ENCODE results near the gene C2orf74.
A peak's percentile ranks its signal among the peaks of the same experiment; 100 is the strongest.
"Not testable (repeated sequence)": the region's sequence is repeated elsewhere in the genome, so short reads cannot be mapped to it uniquely, and the experiment has no call there.

The C2orf74 gene

DNA sequence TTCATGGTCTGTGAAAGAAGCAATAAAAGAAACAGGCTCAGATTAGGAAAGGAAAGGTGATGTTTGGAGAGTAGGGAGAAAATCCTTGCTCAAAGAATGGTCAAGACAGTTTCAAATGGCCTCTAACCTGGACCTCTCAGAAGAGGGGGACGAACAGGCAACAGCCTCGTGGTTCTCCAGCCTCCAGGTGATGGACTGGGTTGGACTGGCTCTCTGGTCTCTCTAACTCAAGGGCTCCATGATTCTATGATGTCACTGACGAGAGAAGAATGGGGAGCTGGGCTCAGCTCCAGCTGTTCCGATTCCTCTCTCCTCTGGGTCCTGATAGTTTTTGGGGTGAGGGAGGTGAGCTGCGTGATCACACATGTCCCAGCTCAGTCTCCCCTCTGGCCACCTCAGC lies at the start of gene C2orf74:
Gene C2orf74, plus strand, starts transcription at position 301 of the 400 bp plus-strand sequence. CDS start 327 bp downstream, outside the sequence.
- no peak for DNase-seq

DNA sequence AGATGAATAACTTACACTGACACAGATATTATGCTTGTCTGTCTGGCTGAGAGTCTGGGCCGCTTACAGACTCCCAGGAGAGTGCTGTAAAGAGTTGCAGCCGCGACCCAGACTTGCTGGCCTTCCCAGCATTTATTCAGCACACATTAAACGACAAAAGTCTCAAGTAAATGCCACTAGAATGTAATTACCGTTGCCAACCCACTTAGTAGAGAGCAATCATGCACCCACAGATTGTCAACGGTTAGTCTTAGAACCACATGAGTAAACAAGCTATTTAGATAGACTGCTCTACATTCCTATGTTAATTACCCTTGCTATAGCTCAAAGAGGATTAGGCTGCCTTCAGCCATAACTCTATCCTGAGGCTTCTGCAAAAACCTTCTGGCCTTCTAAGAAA lies 47.8 kb upstream of the C2orf74 start:
- DNase-seq, result no peak

DNA sequence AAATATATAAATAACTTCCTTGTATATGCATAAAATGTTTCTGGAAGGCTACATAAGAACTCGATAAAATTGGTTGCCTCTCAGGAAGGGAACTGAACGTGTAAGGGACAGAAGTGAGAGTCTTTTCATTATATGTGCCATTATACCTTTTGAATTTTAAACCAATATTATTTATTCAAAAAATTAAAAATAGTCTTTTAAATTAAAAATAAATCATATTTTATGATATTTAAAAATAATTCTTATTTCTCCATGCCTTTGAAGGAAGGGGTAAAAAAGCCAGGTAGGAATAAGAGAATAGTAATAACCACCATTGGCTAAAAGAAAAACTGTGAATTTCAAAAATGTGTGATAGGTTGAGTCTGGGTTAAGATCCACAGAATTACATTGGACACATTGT lies 45.7 kb upstream of the C2orf74 start:
- DNase-seq, result no peak

DNA sequence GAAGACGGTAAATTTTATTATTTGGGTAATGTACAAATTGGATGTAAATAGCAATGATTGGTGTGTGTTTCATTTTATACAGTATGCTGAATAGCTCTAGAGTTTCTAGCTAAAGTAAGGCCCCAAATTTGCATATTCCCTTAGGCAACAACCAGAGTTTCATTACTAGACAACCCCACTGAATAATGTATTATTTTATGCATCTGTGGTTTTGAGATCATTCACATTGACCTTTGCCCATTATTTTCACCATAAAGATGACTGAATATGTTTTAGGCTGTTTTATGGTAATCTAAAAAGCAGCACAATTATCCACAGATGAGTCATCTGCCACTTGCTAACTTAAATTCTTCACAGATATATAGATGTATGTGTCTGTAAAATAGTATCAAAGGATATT lies 44.5 kb upstream of the C2orf74 start:
- no peak for DNase-seq

DNA sequence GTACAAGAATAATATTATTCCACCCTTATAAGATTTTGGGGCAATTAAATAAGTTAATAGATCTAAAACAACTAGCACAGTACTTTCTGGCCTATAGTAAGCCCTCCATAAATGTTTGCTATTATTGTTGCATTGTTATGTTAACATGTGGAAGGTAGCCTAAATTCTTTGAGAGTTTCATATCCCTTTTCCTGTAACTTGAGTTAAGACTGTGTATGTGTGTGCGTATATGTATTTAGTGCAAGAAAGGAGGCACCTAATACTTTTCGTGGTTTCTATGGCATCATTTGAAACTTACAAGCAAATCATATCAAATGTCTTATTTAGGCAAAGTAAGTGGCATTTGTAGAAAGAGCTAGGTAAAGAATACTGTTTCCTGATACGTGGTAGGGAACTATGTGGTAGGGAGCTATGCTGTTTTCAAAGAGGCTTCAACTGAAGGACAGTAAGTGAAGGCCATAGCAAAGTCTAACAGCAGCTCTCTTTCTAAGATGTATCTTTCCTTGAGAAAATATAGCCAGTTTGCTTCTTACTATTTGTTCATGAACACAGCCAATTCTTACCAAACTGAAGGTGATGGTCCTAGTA lies 36.8 kb upstream of the C2orf74 start:
- DNase-seq, result no peak

DNA sequence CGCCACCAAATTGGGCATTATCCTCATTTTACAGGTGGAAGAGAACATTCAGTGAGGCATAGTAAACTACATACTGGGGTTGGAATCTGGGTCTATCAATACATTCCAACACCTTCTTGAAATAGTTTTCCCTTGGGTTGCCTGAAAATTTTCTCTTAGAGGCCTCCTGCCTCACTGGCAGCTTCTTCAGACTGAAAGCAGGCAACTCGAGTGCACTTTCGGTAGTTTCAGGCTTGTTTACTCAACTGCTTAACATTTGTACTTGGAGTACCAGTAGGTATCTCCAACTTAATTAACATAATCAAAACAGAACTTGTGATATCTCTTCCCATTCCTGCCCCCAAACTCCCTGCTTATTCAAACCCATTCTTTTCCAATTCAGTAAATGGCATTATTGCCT lies 36.2 kb upstream of the C2orf74 start:
- DNase-seq, result no peak

DNA sequence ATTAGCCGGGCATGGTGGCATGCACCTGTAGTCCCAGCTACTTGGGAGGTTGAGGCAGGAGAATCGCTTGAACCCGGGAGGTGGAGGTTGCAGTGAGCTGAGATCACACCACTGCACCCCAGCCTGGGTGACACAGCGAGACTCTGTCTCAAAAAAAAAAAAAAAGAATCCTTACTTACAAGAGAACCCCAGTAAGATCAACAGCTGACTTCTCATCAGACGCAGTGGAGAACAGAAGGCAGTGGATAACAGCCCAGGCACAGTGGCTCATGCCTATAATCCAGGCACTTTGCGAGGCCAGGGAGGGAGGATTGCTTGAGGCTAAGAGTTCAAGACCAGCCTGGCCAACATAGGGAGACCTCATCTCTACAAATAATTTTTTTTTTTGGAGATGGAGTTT lies 33.9 kb upstream of the C2orf74 start:
- not testable (repeated sequence) for DNase-seq

DNA sequence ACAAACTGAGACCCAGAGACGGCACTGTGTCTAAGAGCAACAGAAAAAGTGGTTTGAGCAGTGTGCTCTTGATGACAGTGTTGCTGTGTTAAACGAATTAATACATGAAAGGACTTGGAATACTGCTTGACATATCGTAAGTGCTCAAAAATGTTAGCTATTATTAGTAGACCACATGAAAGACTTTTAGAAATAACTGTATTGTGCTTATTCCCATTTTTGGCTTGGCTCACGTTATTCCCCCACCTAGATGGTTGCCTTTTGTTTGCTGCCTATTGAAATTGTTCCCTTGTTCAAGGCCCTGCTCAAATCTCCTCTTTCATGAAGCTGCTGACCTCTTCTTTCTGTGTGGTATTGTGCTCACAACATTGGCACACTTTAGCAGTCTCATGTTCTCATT lies 27.8 kb upstream of the C2orf74 start:
- DNase-seq, result no peak

DNA sequence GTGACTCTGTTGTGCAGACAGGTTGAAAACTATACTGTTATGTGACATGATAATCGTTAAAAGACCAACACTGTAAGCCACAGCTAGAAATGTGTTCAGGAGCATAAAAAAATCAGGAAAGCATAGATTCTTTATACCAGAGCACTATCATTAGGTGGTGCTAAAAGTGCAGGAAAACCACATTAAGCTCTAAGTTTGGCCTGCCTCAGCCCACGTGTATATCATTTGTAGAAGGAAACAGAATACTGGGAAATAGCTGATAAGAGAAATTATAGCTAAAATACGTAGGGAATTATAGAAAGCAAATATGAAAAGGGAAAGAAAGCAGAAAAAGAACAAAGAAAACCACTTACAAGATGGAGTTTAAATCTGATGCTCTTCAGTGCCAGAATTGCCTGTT lies 26.5 kb upstream of the C2orf74 start:
- DNase-seq, result no peak

DNA sequence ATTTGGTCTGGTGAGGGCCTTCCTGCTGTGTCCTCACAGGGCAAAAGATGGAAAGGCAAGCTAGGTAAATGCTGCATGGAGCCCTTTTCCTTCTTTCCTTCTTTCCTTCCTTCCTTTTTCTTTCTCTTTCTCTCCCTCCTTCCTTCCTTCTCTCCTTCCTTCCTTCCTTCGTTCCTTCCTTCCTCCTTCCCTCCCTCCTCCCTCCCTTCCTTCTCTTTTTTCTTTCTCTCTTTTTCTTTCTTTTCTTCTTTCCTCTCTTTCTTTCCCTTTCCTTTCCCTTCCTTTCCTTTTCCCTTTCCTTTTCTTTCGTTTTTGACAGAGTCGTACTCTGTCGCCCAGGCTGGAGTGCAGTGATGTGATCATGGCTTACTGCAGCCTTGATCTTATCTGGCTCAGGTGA lies 23.1 kb upstream of the C2orf74 start:
- no peak for DNase-seq

DNA sequence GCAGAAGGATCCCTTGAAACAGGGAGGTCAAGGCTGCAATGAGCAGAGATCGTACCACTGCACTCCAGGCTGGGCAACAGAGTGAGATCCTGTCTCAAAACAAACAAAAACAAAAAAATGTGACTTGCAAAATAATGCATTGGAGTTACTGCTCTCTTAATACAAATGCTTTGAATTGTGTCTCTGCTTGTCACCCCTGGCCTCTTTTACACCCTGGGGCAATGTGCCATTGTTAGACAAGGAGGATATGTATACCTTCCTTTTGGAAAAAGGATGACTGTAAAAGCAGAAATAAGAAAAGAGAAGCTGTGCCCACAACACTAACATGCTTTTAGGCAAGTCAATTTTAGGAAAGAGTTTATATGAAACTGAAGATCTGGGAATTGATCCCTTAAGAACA lies 20.8 kb upstream of the C2orf74 start:
- no peak for DNase-seq

DNA sequence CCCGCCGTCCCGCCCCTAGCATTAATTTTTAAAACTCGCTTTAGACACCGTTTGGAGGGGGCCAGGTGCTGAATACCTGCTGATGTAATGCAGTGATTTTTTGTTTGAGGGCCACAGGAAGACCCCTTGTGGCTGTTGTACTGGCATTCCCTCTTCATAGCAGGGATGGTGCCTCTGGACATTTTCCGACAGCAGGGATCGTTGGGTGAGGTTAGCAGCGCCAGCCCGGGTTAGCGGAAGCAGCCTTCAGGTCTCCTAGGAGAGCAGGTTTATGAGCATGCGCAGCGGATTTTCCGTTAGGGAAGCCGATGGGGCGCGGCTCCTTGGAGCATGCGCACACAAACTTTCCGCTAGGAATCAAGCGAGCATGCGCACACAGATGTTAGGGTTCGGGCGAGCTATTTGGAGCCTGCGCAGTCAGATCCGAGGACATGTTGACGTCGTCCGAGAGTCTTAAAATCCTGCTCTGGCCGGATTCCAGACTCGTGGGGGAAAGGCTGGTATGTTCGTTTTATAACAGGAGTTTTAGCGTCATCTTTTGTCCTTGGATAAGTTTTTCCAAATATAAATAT lies 17.2 kb upstream of the C2orf74 start:
- DNase-seq, result peak; percentile 94

DNA sequence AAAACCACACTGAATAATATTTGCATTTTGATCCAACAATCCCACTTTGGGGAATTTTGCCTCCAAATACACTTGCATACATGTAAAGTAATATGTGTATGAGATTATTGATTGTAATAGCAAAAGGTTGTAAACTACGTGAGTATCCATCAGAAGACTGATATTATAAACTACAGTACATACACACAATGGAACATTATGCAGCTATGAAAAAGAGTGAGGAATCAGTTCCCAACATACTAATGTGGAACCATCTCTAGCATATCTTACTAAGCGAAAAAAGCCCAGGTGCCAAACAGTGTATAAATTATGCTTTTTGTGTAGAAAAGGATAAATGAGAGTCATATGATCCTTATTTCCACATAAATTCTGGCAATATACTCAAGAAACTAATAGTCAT lies 16.0 kb upstream of the C2orf74 start:
- DNase-seq, result no peak

DNA sequence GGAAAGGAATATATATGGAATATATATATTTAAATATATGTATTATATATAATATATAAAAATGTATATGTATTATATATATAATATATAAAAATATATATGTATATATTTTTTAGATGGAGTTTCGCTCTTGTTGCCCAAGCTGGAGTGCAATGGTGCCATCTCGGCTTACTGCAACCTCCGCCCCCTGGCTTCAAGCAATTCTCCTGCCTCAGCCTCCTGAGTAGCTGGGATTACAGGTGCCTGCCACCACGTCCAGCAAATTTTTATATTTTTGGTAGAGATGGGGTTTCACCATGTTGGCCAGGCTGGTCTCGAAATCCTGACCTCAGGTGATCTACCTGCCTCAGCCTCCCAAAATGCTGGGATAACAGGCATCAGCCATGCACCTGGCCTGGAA lies 13.9 kb upstream of the C2orf74 start:
- not testable (repeated sequence) for DNase-seq

DNA sequence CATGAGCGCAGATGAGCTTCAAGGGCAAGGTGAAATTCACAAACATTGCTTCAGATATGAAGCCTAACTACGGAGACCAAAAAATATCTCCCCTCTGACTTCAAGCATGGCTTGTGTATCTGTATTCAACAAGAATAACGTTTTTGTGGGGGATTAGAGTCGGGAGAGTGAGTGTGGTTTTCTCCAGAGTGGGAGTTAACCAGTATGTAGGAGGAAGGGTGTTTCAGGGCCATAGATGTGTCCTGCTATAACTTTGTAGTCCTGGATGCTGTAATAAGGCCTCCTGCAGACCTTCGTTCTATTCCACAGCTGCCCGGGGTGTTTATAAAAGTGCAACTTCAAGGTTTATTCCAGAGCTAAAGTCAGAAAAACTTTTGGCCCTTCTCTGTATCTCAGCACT lies 12.9 kb upstream of the C2orf74 start:
- no peak for DNase-seq

DNA sequence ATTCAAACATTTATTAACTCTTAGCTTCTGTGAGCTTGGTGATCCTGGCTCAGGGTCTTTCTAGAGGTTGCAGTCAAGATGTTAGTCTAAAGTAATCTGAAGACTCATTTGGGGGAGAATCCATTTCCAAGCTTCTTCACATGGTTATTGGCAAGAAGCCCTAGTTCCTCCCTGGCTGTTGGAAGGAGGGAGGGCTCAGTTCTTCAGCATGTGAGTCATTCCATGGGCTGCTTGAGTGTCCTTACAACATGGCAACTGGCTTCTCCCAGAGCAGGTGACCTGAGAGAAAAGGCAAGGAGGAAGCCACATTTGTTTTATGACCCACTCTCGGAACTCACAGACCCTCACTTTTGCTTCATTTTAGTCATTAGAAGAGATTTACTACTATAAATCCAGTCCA lies 10.6 kb upstream of the C2orf74 start:
- no peak for DNase-seq

DNA sequence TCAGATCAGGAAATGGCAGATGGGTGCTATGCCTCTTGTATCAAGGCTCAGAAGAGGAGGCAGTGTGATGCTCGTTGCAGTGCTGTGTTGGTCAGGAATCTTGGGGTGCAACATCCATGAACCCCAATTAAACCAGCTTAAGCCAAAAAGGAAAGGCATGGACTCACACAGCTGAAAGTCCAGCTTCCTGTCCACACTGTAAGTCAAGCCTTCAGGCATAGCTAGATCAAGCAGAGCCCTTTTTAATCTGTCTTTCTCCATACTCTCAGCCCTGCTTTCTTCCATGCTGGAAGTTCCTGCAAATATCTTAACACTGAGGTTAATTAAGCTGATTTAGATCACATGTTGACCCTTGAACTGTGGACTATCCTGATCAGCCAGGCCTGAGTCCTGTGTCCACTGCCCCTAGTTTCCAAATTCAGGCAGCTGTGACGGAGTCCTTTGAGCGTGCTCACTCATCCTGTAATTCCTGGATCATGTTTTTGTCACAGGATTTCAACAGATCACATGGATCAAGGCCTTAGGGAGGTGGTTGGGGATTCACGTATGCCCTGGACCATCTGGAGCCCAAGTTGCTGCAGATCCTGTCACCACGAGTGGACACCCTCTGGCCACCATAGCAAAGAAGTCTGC lies 4.5 kb upstream of the C2orf74 start:
- no peak for DNase-seq

DNA sequence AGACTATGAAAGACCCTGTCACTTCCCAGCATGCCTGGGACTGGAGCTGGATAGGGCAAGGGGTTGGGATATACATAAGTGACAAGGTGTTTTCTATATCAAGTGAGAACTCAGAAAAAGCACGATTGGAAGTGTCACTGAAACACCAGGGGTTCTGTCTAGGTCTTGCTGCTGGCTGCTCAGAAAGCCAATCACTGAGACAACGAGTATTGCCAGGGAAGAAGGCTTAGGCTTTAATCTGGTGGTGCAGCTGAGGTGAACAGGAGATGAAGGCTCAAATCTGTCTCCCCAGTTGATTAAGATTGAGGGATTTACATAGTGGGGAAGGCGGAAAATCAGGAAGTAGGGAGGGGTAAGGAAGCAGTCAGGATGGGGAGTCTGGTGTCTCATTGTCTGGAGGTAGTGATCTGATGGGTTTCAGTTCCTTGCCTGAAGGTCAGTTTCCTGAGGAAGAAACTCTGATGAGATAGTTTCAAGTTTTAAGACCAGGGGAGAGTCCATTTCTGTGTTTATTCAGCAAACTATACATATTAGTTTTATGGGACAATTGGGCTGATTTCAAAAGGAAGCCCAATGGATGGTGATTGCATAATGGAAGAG lies 3.5 kb upstream of the C2orf74 start:
- DNase-seq, result no peak

DNA sequence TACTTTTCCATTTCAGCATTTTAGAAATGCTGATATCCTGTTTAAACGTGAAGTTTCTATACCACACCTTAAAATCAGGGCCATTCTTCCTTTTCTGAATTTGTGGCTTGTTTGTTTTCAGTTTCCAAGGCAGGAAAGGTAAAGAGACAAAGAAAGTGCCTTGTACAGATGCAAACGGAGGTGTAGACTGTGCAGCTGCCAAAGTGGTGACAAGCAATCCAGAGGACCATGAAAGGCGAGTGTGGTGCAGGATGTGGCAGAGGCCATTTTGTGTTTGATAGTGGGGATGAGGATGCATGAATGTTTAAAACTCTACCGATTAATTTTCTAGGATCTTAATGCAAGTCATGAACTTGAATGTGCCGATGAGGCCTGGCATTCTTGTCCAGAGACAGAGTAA lies 733 bp downstream of the C2orf74 start:
- DNase-seq, result no peak

DNA sequence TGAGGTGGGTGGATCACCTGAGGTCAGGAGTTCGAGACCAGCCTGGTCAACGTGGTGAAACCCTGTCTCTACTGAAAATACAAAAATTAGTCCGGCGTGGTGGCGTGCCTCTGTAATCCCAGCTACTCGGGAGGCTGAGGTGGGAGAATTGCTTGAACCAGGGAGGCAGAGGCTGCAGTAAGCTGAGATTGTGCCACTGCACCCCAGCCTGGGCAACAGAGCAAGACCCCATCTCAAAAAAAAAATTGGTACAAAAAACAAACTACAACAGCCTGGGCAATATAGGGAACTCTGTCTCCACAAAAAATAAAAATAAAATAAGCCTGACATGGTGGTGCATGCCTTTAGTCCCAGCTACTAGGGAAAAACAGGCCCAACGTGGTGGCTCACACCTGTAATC lies 3.1 kb downstream of the C2orf74 start:
- not testable (repeated sequence) for DNase-seq

DNA sequence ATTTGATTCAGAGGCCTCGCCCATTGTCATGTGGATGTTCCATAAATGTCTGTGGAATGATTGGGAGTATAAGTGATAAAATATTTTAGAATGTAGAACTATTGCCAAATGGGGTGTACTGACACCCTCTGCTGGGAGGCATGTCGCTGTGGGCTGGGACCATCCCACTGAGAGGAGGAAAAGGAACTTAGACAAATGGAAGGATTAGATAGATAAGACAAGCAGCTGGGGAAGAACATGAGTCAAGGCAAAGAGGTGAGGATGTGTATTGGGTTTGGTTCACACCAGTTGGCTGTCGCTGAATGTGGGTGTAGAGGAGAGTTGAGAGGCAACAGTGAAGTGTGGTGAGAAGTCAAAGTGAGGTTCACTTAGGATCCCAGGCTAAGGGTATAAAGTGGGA lies 4.0 kb downstream of the C2orf74 start:
- DNase-seq, result no peak

DNA sequence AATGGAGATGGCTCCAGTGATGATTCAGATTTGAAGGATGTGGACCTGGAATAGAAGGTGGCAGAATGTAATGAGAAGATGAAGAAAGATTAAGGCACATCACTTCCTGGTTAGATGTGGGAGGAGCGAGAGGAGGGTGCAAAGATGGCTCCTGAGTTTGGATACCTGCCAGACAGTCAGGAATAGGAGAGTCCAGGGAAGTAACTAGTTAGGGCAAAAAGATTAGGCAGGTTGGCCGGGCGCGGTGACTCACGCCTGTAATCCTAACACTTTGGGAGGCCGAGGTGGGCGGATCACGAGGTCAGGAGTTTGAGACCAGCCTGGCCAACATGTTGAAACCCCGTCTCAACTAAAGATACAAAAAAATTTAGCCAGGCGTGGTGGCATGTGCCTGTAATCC lies 5.6 kb downstream of the C2orf74 start:
- no peak for DNase-seq

DNA sequence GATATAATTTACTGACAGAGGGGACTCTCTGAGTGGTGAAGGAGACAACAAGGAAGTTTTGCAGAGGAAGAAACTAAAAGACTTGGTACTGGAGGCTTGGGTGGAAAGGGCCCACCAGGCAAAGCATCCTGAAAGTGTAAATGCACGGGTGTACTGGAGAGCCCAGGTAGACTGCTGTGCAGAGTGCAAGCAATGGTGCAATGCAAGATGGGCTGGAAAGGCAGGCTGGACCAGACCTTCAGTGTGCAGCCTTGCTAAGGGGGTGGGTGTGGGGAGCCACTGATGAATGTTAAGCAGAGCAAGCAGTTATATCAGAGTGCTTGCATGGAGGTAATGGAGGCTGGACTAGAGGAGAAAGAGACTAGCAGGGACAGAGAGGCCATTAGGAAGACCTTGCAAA lies 10.7 kb downstream of the C2orf74 start:
- no peak for DNase-seq

DNA sequence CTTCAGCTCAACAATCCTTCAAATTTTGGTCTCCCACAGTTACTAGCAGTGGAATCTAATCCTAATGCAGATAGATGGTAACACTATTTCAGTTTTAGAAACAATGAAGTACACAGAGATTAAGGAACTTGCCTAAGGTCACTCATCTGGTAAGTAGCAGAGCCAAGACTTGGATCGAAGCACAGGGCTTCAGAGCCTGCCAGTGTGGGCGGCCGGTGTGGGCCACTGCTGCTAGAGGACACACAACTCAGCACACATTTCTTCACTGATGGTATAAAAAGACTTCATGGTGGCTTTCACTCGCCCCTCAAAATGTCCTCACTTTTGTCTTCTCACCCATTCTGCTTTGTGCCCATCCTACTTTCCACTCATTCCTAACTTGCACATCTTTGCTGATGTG lies 11.1 kb downstream of the C2orf74 start:
- no peak for DNase-seq

DNA sequence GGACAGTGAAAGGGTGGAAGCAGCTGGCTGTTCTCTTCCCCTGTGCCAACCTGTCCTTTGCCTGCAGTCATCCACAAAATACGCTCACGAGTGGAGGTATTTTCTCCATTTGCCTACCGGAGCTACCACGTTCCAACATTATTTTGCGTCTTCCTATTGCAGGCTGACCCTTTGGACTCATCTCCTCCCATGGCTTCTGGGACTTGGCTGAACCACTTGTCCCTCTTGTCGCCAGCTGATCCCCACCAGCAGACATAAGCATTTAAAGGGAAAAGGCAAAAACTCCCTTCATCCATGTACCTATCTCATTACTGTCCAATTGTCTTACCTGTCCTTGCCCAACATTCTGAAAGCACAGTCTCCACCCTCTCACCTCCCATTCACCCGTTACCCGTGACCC lies 13.0 kb downstream of the C2orf74 start:
- no peak for DNase-seq

Data from stimulated activated CD4-positive, alpha-beta T cell treated with anti-CD3 and anti-CD28 coated beads, Interleukin-1b, Interleukin-23, amount 100 ng/mL, for 48 hours (primary cell).